IPS DF 19.7 (cell line): ENCODE measurements around the gene S100A8.
A peak's percentile ranks its signal among the peaks of the same experiment; 100 is the strongest.

Experiments
- DNase-seq: peaks from one replicate; pipeline ENCODE4 v3.0.0-alpha.2; 2013; ENCODE audit warnings: low read depth, low spot score

The S100A8 gene

GRCh38 chr1:153362187-153362775, 28.6 kb downstream of the S100A8 start:
- DNase-seq = no peak

- no peak for DNase-seq
Observed at GRCh38 chr1:153361480-153362109, 29.3 kb downstream of the S100A8 start.

GRCh38 chr1:153360592-153361479, 30.0 kb downstream of the S100A8 start:
- DNase-seq = no peak

- no peak for DNase-seq
Observed at GRCh38 chr1:153360190-153360589, 30.7 kb downstream of the S100A8 start.

- DNase-seq = no peak
Observed at GRCh38 chr1:153359241-153359640, 31.6 kb downstream of the S100A8 start.

GRCh38 chr1:153358691-153358975, 32.2 kb downstream of the S100A8 start:
- no peak for DNase-seq

GRCh38 chr1:153357853-153358690, 32.8 kb downstream of the S100A8 start, which contains the start of gene S100A9:
TSS of gene S100A9 (plus strand) at chr1:153357854. CDS start at chr1:153358284, 430 bp downstream.
- DNase-seq = no peak

GRCh38 chr1:153357076-153357852, 33.6 kb downstream of the S100A8 start:
- DNase-seq = no peak

- no peak for DNase-seq
Observed at GRCh38 chr1:153356392-153357075, 34.3 kb downstream of the S100A8 start.

- DNase-seq = peak; percentile 52
Observed at GRCh38 chr1:153355445-153356071, 35.3 kb downstream of the S100A8 start.

GRCh38 chr1:153354515-153355193, 36.2 kb downstream of the S100A8 start:
- no peak for DNase-seq

- DNase-seq = peak; percentile 40
Observed at GRCh38 chr1:153353226-153353947, 37.5 kb downstream of the S100A8 start.

GRCh38 chr1:153352523-153352922, 38.4 kb downstream of the S100A8 start:
- DNase-seq = no peak

GRCh38 chr1:153350321-153350957, 40.4 kb downstream of the S100A8 start:
- no peak for DNase-seq

GRCh38 chr1:153349363-153350320, 41.2 kb downstream of the S100A8 start:
- no peak for DNase-seq

GRCh38 chr1:153348511-153349362, 42.1 kb downstream of the S100A8 start, which contains the start of gene PGLYRP4:
TSS of gene PGLYRP4 (minus strand) at chr1:153348841. CDS start at chr1:153347932, 909 bp downstream.
- DNase-seq = no peak
